WTC11 (cell line): ENCODE measurements around the gene TNPO3. TPM values are rescaled to one million over a fixed set of nuclear protein-coding genes. Genes with fewer than 3 reads are reported as not detected.

Experiments
- ATAC-seq: fragments of 200-7000 bp; cut with Tn5 transposase; 2 replicates; pipeline ENCODE4 v1.10.0; 2021; ENCODE audit warnings: mild to moderate bottlenecking, moderate library complexity
- CTCF ChIA-PET: fragments of 300-600 bp; sonication (Branson Sonifier 250); formaldehyde crosslinking; loops from one replicate; lab custom pipeline; 2021; ENCODE audit warnings: antibody characterized with exemption; lab: Charles Lee
- POLR2A ChIA-PET: fragments of 350-600 bp; sonication (Branson Sonifier 250); formaldehyde crosslinking; loops from one replicate; lab custom pipeline; 2021; ENCODE audit warnings: antibody characterized with exemption; lab: Charles Lee
- DNase-seq: peaks from one replicate; pipeline ENCODE4 v3.0.0; 2021; ENCODE audit warnings: low spot score
- H3K27ac Mint-ChIP-seq: 2 replicates; pipeline ENCODE4 v1.8.0; 2021; ENCODE audit warnings: mixed read lengths
- H3K27me3 Mint-ChIP-seq: 2 replicates; pipeline ENCODE4 v1.8.0; 2021; ENCODE audit warnings: low read depth, mild to moderate bottlenecking, moderate library complexity, mixed read lengths
- H3K36me3 Mint-ChIP-seq: 2 replicates; pipeline ENCODE4 v1.8.0; 2021; ENCODE audit warnings: mixed read lengths
- H3K4me1 Mint-ChIP-seq: 2 replicates; pipeline ENCODE4 v1.8.0; 2022; ENCODE audit warnings: mixed read lengths
- H3K4me3 Mint-ChIP-seq: 2 replicates; pipeline ENCODE4 v1.8.0; 2021; ENCODE audit warnings: mild to moderate bottlenecking, moderate library complexity, mixed read lengths
- H3K9me3 Mint-ChIP-seq: 2 replicates; pipeline ENCODE4 v1.8.0; 2021; ENCODE audit warnings: mixed read lengths
- ATF1 ChIP-seq: sonication (generic); formaldehyde crosslinking; IDR thresholded peaks from 2 replicates; pipeline ENCODE4 v1.8.1; 2023; ENCODE audit warnings: mild to moderate bottlenecking, moderate library complexity, missing genetic modification reagents
- CREM ChIP-seq: sonication (generic); formaldehyde crosslinking; IDR thresholded peaks from 2 replicates; pipeline ENCODE4 v1.8.1; 2022; ENCODE audit warnings: mild to moderate bottlenecking, missing genetic modification reagents, moderate library complexity
- CTCF ChIP-seq: fragments of 200-600 bp; IDR thresholded peaks from 2 replicates; pipeline ENCODE4 v1.8.0; 2022; ENCODE audit warnings: antibody characterized with exemption
- E2F4 ChIP-seq: sonication (generic); formaldehyde crosslinking; IDR thresholded peaks from 2 replicates; pipeline ENCODE4 v1.8.1; 2022; ENCODE audit warnings: low read depth, mild to moderate bottlenecking, moderate library complexity, missing genetic modification reagents, borderline replicate concordance
- ETV6 ChIP-seq: sonication (generic); formaldehyde crosslinking; IDR thresholded peaks from 2 replicates; pipeline ENCODE4 v1.8.1; 2022; ENCODE audit warnings: mild to moderate bottlenecking, missing genetic modification reagents
- GTF2I ChIP-seq: fragments of 250-450 bp; sonication (Bioruptor Pico); conservative IDR thresholded peaks from 2 replicates; pipeline ENCODE4 v1.4.0; 2021; ENCODE audit warnings: mild to moderate bottlenecking
- HMGA2 ChIP-seq: fragments of 250-450 bp; sonication (Bioruptor Pico); IDR thresholded peaks from 2 replicates; pipeline ENCODE4 v1.4.0; 2021; ENCODE audit warnings: mild to moderate bottlenecking, moderate library complexity
- IRF2 ChIP-seq: sonication (generic); formaldehyde crosslinking; IDR thresholded peaks from 2 replicates; pipeline ENCODE4 v1.8.0; 2022; ENCODE audit warnings: low read depth, missing genetic modification reagents, borderline replicate concordance
- MXD4 ChIP-seq: fragments of 250-450 bp; sonication (Bioruptor Pico); IDR thresholded peaks from 2 replicates; pipeline ENCODE4 v1.8.0; 2021; ENCODE audit warnings: mild to moderate bottlenecking, moderate library complexity, borderline replicate concordance
- MYBL2 ChIP-seq: sonication (generic); formaldehyde crosslinking; IDR thresholded peaks from 2 replicates; pipeline ENCODE4 v1.8.1; 2023; ENCODE audit warnings: mild to moderate bottlenecking, moderate library complexity, missing genetic modification reagents
- NR1H2 ChIP-seq: sonication (generic); formaldehyde crosslinking; IDR thresholded peaks from 2 replicates; pipeline ENCODE4 v1.9.0; 2021; ENCODE audit warnings: mild to moderate bottlenecking, moderate library complexity, missing genetic modification reagents
- RORB ChIP-seq: fragments of 250-450 bp; sonication (Bioruptor Pico); IDR thresholded peaks from 2 replicates; pipeline ENCODE4 v1.9.0; 2021; ENCODE audit warnings: mild to moderate bottlenecking
- TP53 ChIP-seq: sonication (generic); formaldehyde crosslinking; IDR thresholded peaks from 2 replicates; pipeline ENCODE4 v1.8.1; 2023; ENCODE audit warnings: mild to moderate bottlenecking, missing genetic modification reagents
- USF1 ChIP-seq: sonication (generic); formaldehyde crosslinking; IDR thresholded peaks from 2 replicates; pipeline ENCODE4 v1.8.0; 2022; ENCODE audit warnings: mild to moderate bottlenecking, missing genetic modification reagents
- ZNF219 ChIP-seq: sonication (generic); formaldehyde crosslinking; IDR thresholded peaks from 2 replicates; pipeline ENCODE4 v1.8.0; 2023; ENCODE audit warnings: missing genetic modification reagents, mild to moderate bottlenecking, borderline replicate concordance
- ZNF423 ChIP-seq: fragments of 250-450 bp; sonication (Bioruptor Pico); IDR thresholded peaks from 2 replicates; pipeline ENCODE4 v2.1.2; 2022; ENCODE audit warnings: mild to moderate bottlenecking, moderate library complexity
- total RNA-seq: library from RNA; stranded (reverse); gene quantifications from 3 replicates; pipeline ENCODE4 v1.2.3, GENCODE V29; 2021
- TF ChIP-seq, protein P1 (sequence below): sonication (generic); formaldehyde crosslinking; IDR thresholded peaks from 2 replicates; pipeline ENCODE4 v1.8.1; 2023; ENCODE audit warnings: mild to moderate bottlenecking, missing genetic modification reagents
- TF ChIP-seq, protein P2 (sequence below): sonication (generic); formaldehyde crosslinking; IDR thresholded peaks from 2 replicates; pipeline ENCODE4 v1.8.0; 2022; ENCODE audit warnings: mild to moderate bottlenecking, missing genetic modification reagents
- TF ChIP-seq, protein P3 (sequence below): sonication (generic); formaldehyde crosslinking; IDR thresholded peaks from 2 replicates; pipeline ENCODE4 v1.8.1; 2023; ENCODE audit warnings: mild to moderate bottlenecking, moderate library complexity, missing genetic modification reagents
- TF ChIP-seq, protein P4 (sequence below): sonication (generic); formaldehyde crosslinking; IDR thresholded peaks from 2 replicates; pipeline ENCODE4 v1.8.1; 2023; ENCODE audit warnings: mild to moderate bottlenecking, missing genetic modification reagents, moderate library complexity

TNPO3 gene
- total RNA-seq, 1 experiment from 2014 or later = 91.7 TPM

DNA sequence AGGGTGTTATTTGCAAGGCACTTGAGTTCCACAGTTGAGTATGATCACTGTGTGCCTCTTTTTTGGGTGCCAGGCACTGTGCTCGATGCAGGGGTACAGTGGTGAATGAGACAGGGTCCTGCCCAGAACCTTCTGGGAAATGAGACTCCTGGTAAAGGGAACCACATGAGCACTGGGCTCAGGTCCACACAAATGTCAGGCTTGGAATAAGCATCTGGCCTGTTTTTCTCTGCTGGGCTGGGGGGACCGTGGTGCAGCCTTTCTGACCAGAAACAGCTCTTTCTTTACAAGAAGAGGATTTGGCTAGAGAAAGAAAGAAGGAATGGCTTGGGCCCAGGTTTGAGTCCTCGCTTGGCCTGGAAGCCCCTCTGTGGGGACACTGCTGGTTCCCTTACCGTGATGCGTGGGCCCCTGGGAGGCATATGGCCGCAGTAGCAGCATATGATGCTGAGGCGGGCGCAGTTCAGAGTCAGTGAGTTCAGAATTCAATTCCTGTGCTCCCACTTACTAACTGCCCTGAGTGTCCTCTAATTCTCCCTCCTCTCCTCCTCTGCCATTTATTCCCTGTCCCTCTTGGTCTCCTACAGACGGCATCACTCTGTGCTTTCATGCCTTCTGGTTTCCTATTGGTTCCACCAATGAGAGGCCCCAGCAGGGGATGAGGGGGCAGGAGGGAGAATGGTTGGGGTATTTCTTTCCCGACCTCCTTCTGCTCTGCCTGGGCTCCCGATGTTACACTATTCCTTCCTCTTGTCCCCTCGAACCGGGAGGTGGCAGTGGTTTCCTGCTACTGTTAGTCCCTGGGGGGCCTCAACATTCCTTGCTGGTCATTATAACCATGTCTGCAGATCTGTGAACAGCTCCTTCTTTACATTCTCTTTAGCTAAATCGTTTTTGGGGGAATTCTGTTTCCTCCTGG lies 134.8 kb downstream of the TNPO3 start:
- no peak for DNase-seq
- POLR2A ChIA-PET = no interaction called here
- peaks cover 15% of the 10 kb centered on the region for H3K4me1 Mint-ChIP-seq
- no peak for TF ChIP-seq E2F4 (CRISPR knock-in tag)
- 0 out of 2 replicates have a peak, but pooled peaks have one; percentile 4 for TF ChIP-seq ZNF423 (CRISPR knock-in tag)
- peak; percentile 60 for ATAC-seq
- CTCF ChIA-PET = interaction anchor here (0.7 to 1.4 kb wide), 5 partner anchors 9 to 244 kb away, joined by 3 to 4 read pairs (median 4); no protein-coding TSS in a partner anchor
- H3K27me3 Mint-ChIP-seq = peaks cover 49% of the 10 kb centered on the region
- no peaks in the 10 kb centered on the region for H3K9me3 Mint-ChIP-seq
- no peak overlapping the region for H3K27ac Mint-ChIP-seq
- H3K4me3 Mint-ChIP-seq = no peak overlapping the region
- H3K36me3 Mint-ChIP-seq = no peaks in the 10 kb centered on the region

DNA sequence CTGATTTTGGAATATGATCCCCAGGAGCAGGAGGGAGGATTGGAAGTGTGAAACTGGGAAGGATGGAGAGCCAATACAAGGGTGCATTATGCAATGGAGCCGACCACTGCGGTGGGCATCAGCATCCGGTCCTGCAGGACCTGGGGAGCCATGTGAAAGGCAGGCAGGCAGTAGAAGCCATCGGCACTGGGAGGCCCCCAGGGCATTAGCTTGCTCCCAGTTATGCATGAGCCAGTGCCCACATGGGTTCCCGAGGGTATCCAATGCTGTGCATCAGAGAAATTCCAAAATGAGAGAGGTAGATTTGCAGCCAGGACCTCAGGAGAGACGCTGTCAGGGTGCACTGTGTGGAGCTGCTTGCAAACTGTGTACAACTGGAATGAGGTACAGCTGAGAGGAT lies 135.7 kb downstream of the TNPO3 start:
- Mint-ChIP-seq H3K9me3 (no peaks in the 10 kb centered on the region), H3K27me3 (peaks cover 56% of the 10 kb centered on the region), H3K27ac (no peak overlapping the region), H3K36me3 (no peaks in the 10 kb centered on the region), H3K4me3 (no peak overlapping the region), H3K4me1 (peaks cover 18% of the 10 kb centered on the region)
- TF ChIP-seq MYBL2 (CRISPR knock-in tag) (no peak), GTF2I (CRISPR knock-in tag) (no peak), NR1H2 (no peak), CREM (CRISPR knock-in tag) (no peak), CTCF (no peak), ATF1 (CRISPR knock-in tag) (no peak), TP53 (CRISPR knock-in tag) (no peak), ETV6 (CRISPR knock-in tag) (no peak), MXD4 (CRISPR knock-in tag) (no peak), IRF2 (CRISPR knock-in tag) (no peak), HMGA2 (CRISPR knock-in tag) (no peak), ZNF219 (CRISPR knock-in tag) (no peak), USF1 (no peak), RORB (CRISPR knock-in tag) (no peak)
- TF ChIP-seq, protein P1, sequence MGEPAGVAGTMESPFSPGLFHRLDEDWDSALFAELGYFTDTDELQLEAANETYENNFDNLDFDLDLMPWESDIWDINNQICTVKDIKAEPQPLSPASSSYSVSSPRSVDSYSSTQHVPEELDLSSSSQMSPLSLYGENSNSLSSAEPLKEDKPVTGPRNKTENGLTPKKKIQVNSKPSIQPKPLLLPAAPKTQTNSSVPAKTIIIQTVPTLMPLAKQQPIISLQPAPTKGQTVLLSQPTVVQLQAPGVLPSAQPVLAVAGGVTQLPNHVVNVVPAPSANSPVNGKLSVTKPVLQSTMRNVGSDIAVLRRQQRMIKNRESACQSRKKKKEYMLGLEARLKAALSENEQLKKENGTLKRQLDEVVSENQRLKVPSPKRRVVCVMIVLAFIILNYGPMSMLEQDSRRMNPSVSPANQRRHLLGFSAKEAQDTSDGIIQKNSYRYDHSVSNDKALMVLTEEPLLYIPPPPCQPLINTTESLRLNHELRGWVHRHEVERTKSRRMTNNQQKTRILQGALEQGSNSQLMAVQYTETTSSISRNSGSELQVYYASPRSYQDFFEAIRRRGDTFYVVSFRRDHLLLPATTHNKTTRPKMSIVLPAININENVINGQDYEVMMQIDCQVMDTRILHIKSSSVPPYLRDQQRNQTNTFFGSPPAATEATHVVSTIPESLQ (CRISPR knock-in tag) = no peak
- TF ChIP-seq, protein P2, sequence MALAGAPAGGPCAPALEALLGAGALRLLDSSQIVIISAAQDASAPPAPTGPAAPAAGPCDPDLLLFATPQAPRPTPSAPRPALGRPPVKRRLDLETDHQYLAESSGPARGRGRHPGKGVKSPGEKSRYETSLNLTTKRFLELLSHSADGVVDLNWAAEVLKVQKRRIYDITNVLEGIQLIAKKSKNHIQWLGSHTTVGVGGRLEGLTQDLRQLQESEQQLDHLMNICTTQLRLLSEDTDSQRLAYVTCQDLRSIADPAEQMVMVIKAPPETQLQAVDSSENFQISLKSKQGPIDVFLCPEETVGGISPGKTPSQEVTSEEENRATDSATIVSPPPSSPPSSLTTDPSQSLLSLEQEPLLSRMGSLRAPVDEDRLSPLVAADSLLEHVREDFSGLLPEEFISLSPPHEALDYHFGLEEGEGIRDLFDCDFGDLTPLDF (CRISPR knock-in tag) = no peak
- TF ChIP-seq, protein P3, sequence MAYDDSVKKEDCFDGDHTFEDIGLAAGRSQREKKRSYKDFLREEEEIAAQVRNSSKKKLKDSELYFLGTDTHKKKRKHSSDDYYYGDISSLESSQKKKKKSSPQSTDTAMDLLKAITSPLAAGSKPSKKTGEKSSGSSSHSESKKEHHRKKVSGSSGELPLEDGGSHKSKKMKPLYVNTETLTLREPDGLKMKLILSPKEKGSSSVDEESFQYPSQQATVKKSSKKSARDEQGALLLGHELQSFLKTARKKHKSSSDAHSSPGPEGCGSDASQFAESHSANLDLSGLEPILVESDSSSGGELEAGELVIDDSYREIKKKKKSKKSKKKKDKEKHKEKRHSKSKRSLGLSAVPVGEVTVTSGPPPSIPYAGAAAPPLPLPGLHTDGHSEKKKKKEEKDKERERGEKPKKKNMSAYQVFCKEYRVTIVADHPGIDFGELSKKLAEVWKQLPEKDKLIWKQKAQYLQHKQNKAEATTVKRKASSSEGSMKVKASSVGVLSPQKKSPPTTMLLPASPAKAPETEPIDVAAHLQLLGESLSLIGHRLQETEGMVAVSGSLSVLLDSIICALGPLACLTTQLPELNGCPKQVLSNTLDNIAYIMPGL (CRISPR knock-in tag) = no peak
- TF ChIP-seq, protein P4, sequence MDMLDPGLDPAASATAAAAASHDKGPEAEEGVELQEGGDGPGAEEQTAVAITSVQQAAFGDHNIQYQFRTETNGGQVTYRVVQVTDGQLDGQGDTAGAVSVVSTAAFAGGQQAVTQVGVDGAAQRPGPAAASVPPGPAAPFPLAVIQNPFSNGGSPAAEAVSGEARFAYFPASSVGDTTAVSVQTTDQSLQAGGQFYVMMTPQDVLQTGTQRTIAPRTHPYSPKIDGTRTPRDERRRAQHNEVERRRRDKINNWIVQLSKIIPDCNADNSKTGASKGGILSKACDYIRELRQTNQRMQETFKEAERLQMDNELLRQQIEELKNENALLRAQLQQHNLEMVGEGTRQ (CRISPR knock-in tag) = no peak
- DNase-seq (no peak), ATAC-seq (no peak)
- ChIA-PET POLR2A (no interaction called here), CTCF (no interaction called here)
